ENCODE measurements around the gene ZCCHC2. TPM values are rescaled to one million over a fixed set of nuclear protein-coding genes. Genes with fewer than 3 reads are reported as not detected.

Gene ZCCHC2
- total RNA-seq, 2 donors from 2014 or later, result 14.4 to 16.9 TPM

DNA sequence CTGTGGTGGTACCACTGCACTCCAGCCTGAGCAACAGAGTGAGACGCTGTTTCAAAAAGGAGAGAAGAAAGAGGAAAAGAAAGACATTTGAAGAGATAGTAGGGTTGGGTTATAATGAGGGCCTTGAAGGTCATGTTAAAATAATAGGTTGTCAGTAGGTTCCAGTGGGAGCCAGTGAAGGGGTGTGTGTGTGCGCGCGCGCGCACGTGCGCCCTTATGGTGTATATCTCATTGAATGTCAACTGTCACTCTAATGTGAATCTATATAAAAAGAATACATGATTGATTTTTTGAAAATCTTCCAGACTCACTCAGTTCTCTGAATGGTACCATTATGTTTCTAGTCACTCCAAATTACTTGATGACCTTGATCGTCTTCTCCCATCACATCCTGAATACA, 9.1 kb downstream of the ZCCHC2 start:
- no peaks in the 10 kb centered on the region for H3K36me3 Mint-ChIP-seq (ENCODE audit: low read depth)
- H3K27ac ChIP-seq (ENCODE audit: low read depth, low read length), result no peak overlapping the region

DNA sequence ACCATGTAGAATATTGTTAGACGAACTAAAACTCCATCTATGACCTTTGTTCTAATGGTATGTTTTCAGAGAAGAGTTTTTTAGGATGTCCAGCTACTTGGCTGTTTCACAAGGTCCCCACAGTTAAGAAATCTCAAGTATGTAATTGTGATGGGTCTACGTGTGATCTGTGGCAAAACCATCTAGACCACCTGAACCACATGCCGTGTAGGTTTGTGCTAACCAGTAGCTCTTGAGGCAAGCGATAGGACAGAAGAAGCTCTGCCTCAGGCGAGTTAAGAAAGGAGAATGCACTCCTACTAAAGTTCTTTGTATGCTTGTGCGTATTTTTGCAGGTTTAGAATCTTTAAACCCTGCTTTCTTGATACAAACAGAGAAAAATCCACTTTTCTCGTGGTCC, 13.2 kb downstream of the ZCCHC2 start:
- DNase-seq, result no peak
- TF ChIP-seq, protein P1, sequence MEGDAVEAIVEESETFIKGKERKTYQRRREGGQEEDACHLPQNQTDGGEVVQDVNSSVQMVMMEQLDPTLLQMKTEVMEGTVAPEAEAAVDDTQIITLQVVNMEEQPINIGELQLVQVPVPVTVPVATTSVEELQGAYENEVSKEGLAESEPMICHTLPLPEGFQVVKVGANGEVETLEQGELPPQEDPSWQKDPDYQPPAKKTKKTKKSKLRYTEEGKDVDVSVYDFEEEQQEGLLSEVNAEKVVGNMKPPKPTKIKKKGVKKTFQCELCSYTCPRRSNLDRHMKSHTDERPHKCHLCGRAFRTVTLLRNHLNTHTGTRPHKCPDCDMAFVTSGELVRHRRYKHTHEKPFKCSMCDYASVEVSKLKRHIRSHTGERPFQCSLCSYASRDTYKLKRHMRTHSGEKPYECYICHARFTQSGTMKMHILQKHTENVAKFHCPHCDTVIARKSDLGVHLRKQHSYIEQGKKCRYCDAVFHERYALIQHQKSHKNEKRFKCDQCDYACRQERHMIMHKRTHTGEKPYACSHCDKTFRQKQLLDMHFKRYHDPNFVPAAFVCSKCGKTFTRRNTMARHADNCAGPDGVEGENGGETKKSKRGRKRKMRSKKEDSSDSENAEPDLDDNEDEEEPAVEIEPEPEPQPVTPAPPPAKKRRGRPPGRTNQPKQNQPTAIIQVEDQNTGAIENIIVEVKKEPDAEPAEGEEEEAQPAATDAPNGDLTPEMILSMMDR (conservative IDR thresholded peaks at IDR 0.05), result no peak
- H3K27me3 ChIP-seq (ENCODE audit: control insufficient read depth, insufficient read depth, low read length, poor library complexity, severe bottlenecking), result no peaks in the 10 kb centered on the region
- no peaks in the 10 kb centered on the region for H3K27me3 Mint-ChIP-seq (ENCODE audit: insufficient read depth)
- no peaks in the 10 kb centered on the region for H3K9me3 Mint-ChIP-seq
- WGBS, 2 experiments (ENCODE audit: insufficient coverage in 1 of 2, insufficient read length in 1 of 2), result 95 to 96% methylated on average over 6 to 7 of the region's 7 CpGs
- H3K27ac Mint-ChIP-seq, result no peak overlapping the region
- H3K27ac ChIP-seq (ENCODE audit: low read depth, low read length), result no peak overlapping the region
- no peaks in the 10 kb centered on the region for H3K4me1 ChIP-seq (ENCODE audit: control insufficient read depth, insufficient read depth, low read length)
- H3K36me3 ChIP-seq (ENCODE audit: control insufficient read depth, insufficient read depth, low read length), result no peaks in the 10 kb centered on the region
- no peaks in the 10 kb centered on the region for H3K36me3 Mint-ChIP-seq (ENCODE audit: low read depth)
- H3K9ac ChIP-seq (ENCODE audit: extremely low read depth, low read length, poor library complexity, severe bottlenecking), result no peak overlapping the region
- H3K9me3 ChIP-seq (ENCODE audit: control insufficient read depth, low read length), result no peaks in the 10 kb centered on the region
- no peaks in the 10 kb centered on the region for H3K4me1 Mint-ChIP-seq
- H3K4me3 ChIP-seq (ENCODE audit: low read length), result no peak overlapping the region
- H3K4me3 Mint-ChIP-seq, result no peak overlapping the region

More for the DNA sequence above, 9.1 kb downstream of the ZCCHC2 start:
- Mint-ChIP-seq H3K4me1 (no peaks in the 10 kb centered on the region), H3K27ac (no peak overlapping the region), H3K27me3 (ENCODE audit: insufficient read depth) (no peaks in the 10 kb centered on the region), H3K9me3 (no peaks in the 10 kb centered on the region), H3K4me3 (no peak overlapping the region)
- no peaks in the 10 kb centered on the region for H3K9me3 ChIP-seq (ENCODE audit: control insufficient read depth, low read length)
- no peak overlapping the region for H3K4me3 ChIP-seq (ENCODE audit: low read length)
- no peaks in the 10 kb centered on the region for H3K27me3 ChIP-seq (ENCODE audit: control insufficient read depth, insufficient read depth, low read length, poor library complexity, severe bottlenecking)
- DNase-seq, result no peak
- WGBS, 2 experiments (ENCODE audit: insufficient coverage in 1 of 2, insufficient read length in 1 of 2), result 93 to 96% methylated on average over 2 to 9 of the region's 9 CpGs
- no peaks in the 10 kb centered on the region for H3K36me3 ChIP-seq (ENCODE audit: control insufficient read depth, insufficient read depth, low read length)
- peaks cover 3% of the 10 kb centered on the region for H3K4me1 ChIP-seq (ENCODE audit: control insufficient read depth, insufficient read depth, low read length)
- H3K9ac ChIP-seq (ENCODE audit: extremely low read depth, low read length, poor library complexity, severe bottlenecking), result no peak overlapping the region
- TF ChIP-seq, protein P1 (conservative IDR thresholded peaks at IDR 0.05), result no peak

DNA sequence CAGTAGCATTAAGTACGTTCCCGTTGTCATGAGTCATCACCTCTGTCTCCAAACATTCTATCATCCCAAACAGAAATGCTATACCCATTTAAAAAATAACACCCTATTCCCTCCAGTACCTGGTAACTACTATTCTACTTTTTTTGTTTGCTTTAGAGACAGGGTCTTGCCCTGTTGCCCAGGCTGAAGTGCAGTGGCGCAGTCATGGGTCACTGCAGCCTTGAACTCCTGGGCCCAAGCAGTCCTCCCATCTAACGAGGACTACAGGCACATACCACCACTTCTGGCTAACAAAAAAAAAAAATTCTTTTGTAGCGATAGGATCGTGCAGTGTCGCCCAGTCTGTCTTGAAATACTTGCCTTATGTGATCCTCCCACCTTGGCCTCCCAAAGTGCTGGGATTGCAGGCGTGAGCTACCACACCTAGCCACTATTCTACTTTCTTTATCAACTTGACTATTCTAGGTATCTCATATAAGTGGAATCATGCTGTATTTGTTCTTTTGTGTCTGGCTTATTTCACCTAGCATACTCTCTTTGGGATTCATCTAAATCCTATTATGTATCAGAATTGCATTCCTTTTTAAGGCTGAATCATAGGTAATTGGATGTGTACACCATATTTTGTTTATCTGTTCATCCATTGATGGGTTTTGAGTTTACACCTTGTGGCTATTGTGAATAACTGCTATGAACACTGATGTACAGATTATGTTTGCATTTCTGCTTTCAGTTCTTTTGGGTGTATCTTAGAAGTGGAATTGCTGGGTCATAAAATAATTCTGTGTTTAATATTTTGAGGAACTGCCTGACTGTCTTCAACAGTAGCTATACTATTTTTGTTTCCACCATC, 14.4 kb downstream of the ZCCHC2 start:
- H3K9me3 ChIP-seq (ENCODE audit: control insufficient read depth, low read length), result no peaks in the 10 kb centered on the region
- Mint-ChIP-seq H3K27me3 (ENCODE audit: insufficient read depth) (no peaks in the 10 kb centered on the region), H3K4me3 (no peak overlapping the region), H3K9me3 (no peaks in the 10 kb centered on the region), H3K27ac (no peak overlapping the region), H3K4me1 (no peaks in the 10 kb centered on the region), H3K36me3 (ENCODE audit: low read depth) (no peaks in the 10 kb centered on the region)
- H3K27me3 ChIP-seq (ENCODE audit: control insufficient read depth, insufficient read depth, low read length, poor library complexity, severe bottlenecking), result no peaks in the 10 kb centered on the region
- peaks cover 1% of the 10 kb centered on the region for H3K36me3 ChIP-seq (ENCODE audit: control insufficient read depth, insufficient read depth, low read length)
- H3K4me3 ChIP-seq (ENCODE audit: low read length), result no peak overlapping the region
- H3K9ac ChIP-seq (ENCODE audit: extremely low read depth, low read length, poor library complexity, severe bottlenecking), result no peak overlapping the region
- WGBS, 2 experiments (ENCODE audit: insufficient coverage in 1 of 2, insufficient read length in 1 of 2), result 97% methylated on average over 7 of the region's 8 CpGs
- TF ChIP-seq, protein P1 (conservative IDR thresholded peaks at IDR 0.05), result no peak
- DNase-seq, result no peak
- no peak overlapping the region for H3K27ac ChIP-seq (ENCODE audit: low read depth, low read length)
- no peaks in the 10 kb centered on the region for H3K4me1 ChIP-seq (ENCODE audit: control insufficient read depth, insufficient read depth, low read length)

Measured in endodermal cell (in vitro differentiated cells).